Activated naive CD4-positive, alpha-beta T cell treated with anti-CD3 and anti-CD28 coated beads, Interleukin-2, amount 10 ng/mL, durations not matched to agents 7 days and 5 days (primary cell): ENCODE results near the gene SLC30A10.
"Not testable (repeated sequence)": the region's sequence is repeated elsewhere in the genome, so short reads cannot be mapped to it uniquely, and the experiment has no call there.

Experiments
- CTCF ChIA-PET: fragments of 350-600 bp; sonication (Branson Sonifier 250); formaldehyde crosslinking; loops from one replicate; lab custom pipeline; 2021; ENCODE audit warnings: antibody characterized with exemption; lab: Charles Lee
- DNase-seq: peaks from one replicate; pipeline ENCODE4 v3.0.0-alpha.2; 2020
- H3K27ac Mint-ChIP-seq: one replicate; pipeline ENCODE4 v1.8.0; 2021; ENCODE audit warnings: mild to moderate bottlenecking, moderate library complexity, mixed read lengths
- H3K27me3 Mint-ChIP-seq: one replicate; pipeline ENCODE4 v1.8.0; 2021; ENCODE audit warnings: mild to moderate bottlenecking, mixed read lengths
- H3K36me3 Mint-ChIP-seq: one replicate; pipeline ENCODE4 v1.8.0; 2021; ENCODE audit warnings: mixed read lengths
- H3K4me1 Mint-ChIP-seq: one replicate; pipeline ENCODE4 v1.8.0; 2021; ENCODE audit warnings: mixed read lengths
- H3K4me3 Mint-ChIP-seq: one replicate; pipeline ENCODE4 v1.8.0; 2021; ENCODE audit warnings: mild to moderate bottlenecking, moderate library complexity, mixed read lengths
- H3K9me3 Mint-ChIP-seq: one replicate; pipeline ENCODE4 v1.8.0; 2021; ENCODE audit warnings: mixed read lengths

Gene SLC30A10

GRCh38 chr1:219913005-219913770, 15.2 kb downstream of the SLC30A10 start:
- Mint-ChIP-seq H3K27me3 (no peaks in the 10 kb centered on the region), H3K4me3 (no peak overlapping the region), H3K27ac (no peak overlapping the region), H3K36me3 (no peaks in the 10 kb centered on the region), H3K4me1 (no peaks in the 10 kb centered on the region), H3K9me3 (no peaks in the 10 kb centered on the region)
- CTCF ChIA-PET = no interaction called here
- no peak for DNase-seq

DNA sequence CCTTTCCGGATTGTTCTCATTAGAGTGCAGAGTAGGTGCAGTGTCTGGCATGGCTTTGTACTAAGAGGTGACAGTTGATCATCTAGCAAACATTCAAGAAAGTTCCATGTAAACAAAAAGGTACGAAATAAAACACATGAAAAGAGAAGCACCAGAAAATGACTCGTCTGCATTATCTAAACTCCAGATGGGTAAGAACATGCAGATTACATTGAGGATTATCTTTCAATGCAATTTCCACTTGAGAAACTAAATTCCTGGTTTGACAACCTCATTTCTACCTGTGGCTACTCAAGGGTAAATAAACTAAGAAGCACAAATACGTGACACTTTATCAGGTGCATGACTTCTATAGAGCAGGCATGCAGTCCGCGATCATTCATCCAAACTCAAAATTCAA, 17.6 kb downstream of the SLC30A10 start:
- no peak overlapping the region for H3K27ac Mint-ChIP-seq
- no peaks in the 10 kb centered on the region for H3K36me3 Mint-ChIP-seq
- CTCF ChIA-PET = no interaction called here
- H3K9me3 Mint-ChIP-seq = no peaks in the 10 kb centered on the region
- no peak overlapping the region for H3K4me3 Mint-ChIP-seq
- no peaks in the 10 kb centered on the region for H3K27me3 Mint-ChIP-seq
- no peak for DNase-seq
- no peaks in the 10 kb centered on the region for H3K4me1 Mint-ChIP-seq

DNA sequence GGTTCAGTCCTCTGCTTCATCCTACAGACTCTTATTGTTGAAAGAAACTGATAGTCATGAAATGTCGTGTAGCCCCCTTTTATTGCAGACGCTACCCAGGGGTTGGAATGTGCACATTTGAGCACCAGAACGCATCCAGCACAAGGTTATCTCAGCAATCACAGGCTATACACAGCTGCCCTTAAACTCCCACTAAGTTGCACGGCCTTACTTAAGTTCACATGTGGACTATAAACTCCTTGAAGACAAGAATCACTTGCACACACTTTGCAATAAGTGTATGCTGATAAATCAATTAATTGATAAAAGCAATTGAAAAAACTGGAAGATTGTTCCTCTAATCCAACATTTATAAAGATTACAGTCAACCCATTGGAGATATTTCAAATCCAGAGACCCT, 18.9 kb downstream of the SLC30A10 start:
- CTCF ChIA-PET = no interaction called here
- Mint-ChIP-seq H3K4me1 (no peaks in the 10 kb centered on the region), H3K9me3 (no peaks in the 10 kb centered on the region)

GRCh38 chr1:219908170-219908569, 20.2 kb downstream of the SLC30A10 start:
- Mint-ChIP-seq H3K9me3 (no peaks in the 10 kb centered on the region), H3K4me3 (no peak overlapping the region), H3K27me3 (peaks cover 4% of the 10 kb centered on the region), H3K27ac (no peak overlapping the region), H3K36me3 (no peaks in the 10 kb centered on the region), H3K4me1 (no peaks in the 10 kb centered on the region)
- DNase-seq = no peak
- CTCF ChIA-PET = no interaction called here

More for the DNA sequence above, 18.9 kb downstream of the SLC30A10 start:
- no peaks in the 10 kb centered on the region for H3K36me3 Mint-ChIP-seq
- no peak overlapping the region for H3K27ac Mint-ChIP-seq
- H3K4me3 Mint-ChIP-seq = no peak overlapping the region
- peaks cover 4% of the 10 kb centered on the region for H3K27me3 Mint-ChIP-seq
- no peak for DNase-seq

GRCh38 chr1:219907772-219908070, 20.6 kb downstream of the SLC30A10 start:
- Mint-ChIP-seq H3K4me1 (no peaks in the 10 kb centered on the region), H3K27ac (no peak overlapping the region), H3K36me3 (no peaks in the 10 kb centered on the region), H3K4me3 (no peak overlapping the region), H3K27me3 (peaks cover 4% of the 10 kb centered on the region), H3K9me3 (no peaks in the 10 kb centered on the region)
- CTCF ChIA-PET = no interaction called here
- no peak for DNase-seq

DNA sequence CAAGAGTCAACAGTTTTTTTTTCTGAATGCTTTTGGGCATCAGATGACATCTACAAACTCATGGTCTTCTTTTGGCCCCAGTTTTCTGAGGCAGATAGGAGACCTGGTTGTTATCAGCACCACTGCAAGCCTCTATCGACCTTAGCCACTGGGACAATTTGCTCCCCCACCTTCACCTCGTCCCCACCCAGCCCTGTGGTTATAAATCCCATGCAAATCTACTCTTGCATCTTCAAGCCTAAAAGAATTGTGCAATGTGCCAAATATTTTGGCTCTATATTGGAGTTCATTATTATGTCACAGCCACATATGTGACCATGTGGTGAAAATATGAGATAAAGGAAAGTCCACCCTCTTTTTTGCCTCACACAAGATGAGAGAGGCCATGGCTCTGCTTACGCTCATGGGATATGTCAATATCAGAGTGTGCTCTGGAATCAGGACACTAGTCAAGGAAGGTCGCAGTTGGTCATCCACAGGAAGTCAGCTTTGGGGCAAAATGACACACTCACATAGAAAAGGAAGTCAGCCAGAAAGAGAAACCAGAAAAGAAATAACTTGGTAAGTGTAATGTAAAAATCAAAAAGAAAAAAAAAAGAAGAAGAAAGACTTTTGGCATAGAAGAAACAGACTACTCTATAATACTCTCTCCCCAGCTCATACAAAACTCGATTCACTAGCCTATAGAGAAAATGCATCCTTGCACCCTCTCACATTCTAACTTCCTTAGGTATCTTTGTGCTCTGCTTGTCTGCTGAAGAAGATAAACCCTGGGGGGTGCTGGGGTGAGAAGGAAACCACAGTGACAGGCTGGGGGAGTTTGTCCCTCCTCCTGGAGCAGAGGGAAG, 21.2 kb downstream of the SLC30A10 start:
- Mint-ChIP-seq H3K4me3 (no peak overlapping the region), H3K9me3 (no peaks in the 10 kb centered on the region), H3K36me3 (no peaks in the 10 kb centered on the region), H3K27me3 (peaks cover 4% of the 10 kb centered on the region), H3K27ac (no peak overlapping the region), H3K4me1 (no peaks in the 10 kb centered on the region)
- DNase-seq = no peak
- CTCF ChIA-PET = no interaction called here

GRCh38 chr1:219906565-219906923, 21.8 kb downstream of the SLC30A10 start:
- H3K27ac Mint-ChIP-seq, CTCF ChIA-PET, DNase-seq, H3K9me3 Mint-ChIP-seq, H3K4me1 Mint-ChIP-seq, H3K36me3 Mint-ChIP-seq, H3K27me3 Mint-ChIP-seq, H3K4me3 Mint-ChIP-seq: not testable (repeated sequence)

- no peaks in the 10 kb centered on the region for H3K4me1 Mint-ChIP-seq
- no peak overlapping the region for H3K4me3 Mint-ChIP-seq
- DNase-seq = no peak
- H3K27me3 Mint-ChIP-seq = peaks cover 4% of the 10 kb centered on the region
- no peak overlapping the region for H3K27ac Mint-ChIP-seq
- no peaks in the 10 kb centered on the region for H3K36me3 Mint-ChIP-seq
- H3K9me3 Mint-ChIP-seq = no peaks in the 10 kb centered on the region
- CTCF ChIA-PET = no interaction called here
Measured at GRCh38 chr1:219905524-219905923, 22.8 kb downstream of the SLC30A10 start.

GRCh38 chr1:219904934-219905333, 23.4 kb downstream of the SLC30A10 start:
- no peaks in the 10 kb centered on the region for H3K36me3 Mint-ChIP-seq
- no peaks in the 10 kb centered on the region for H3K4me1 Mint-ChIP-seq
- H3K27me3 Mint-ChIP-seq = peaks cover 4% of the 10 kb centered on the region
- no peak overlapping the region for H3K4me3 Mint-ChIP-seq
- no peaks in the 10 kb centered on the region for H3K9me3 Mint-ChIP-seq
- DNase-seq = no peak
- no peak overlapping the region for H3K27ac Mint-ChIP-seq
- CTCF ChIA-PET = no interaction called here

GRCh38 chr1:219903353-219903871, 24.9 kb downstream of the SLC30A10 start:
- Mint-ChIP-seq H3K9me3 (no peaks in the 10 kb centered on the region), H3K36me3 (no peaks in the 10 kb centered on the region), H3K27me3 (peaks cover 4% of the 10 kb centered on the region), H3K27ac (no peak overlapping the region), H3K4me1 (no peaks in the 10 kb centered on the region), H3K4me3 (no peak overlapping the region)
- CTCF ChIA-PET = no interaction called here
- no peak for DNase-seq

- CTCF ChIA-PET = no interaction called here
- no peaks in the 10 kb centered on the region for H3K36me3 Mint-ChIP-seq
- DNase-seq = no peak
- no peak overlapping the region for H3K27ac Mint-ChIP-seq
- H3K4me3 Mint-ChIP-seq = no peak overlapping the region
- peaks cover 4% of the 10 kb centered on the region for H3K27me3 Mint-ChIP-seq
- H3K4me1 Mint-ChIP-seq = no peaks in the 10 kb centered on the region
- no peaks in the 10 kb centered on the region for H3K9me3 Mint-ChIP-seq
Measured at GRCh38 chr1:219902951-219903350, 25.4 kb downstream of the SLC30A10 start.

DNA sequence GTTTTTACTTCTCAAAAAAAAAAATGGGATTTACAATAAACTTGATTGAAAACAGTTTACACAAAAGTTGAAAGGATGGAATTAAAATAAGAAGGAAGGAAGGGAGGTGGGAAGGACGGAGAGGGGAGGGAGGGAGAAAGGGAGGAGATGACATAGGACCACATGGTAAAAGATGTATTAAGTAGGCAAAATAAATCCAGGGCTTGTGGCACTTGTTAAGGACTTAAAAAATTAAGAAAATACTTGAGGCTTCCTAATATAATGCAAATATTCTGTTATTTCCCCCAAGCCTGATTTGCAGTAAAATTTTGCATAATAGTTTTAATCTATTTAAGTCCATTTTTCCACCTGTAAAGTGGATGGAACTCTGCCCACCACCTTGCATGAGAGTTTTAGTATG, 27.5 kb downstream of the SLC30A10 start:
- H3K4me3 Mint-ChIP-seq = no peak overlapping the region
- H3K27ac Mint-ChIP-seq = no peak overlapping the region
- H3K27me3 Mint-ChIP-seq = peaks cover 4% of the 10 kb centered on the region
- no peaks in the 10 kb centered on the region for H3K9me3 Mint-ChIP-seq
- DNase-seq = no peak
- CTCF ChIA-PET = no interaction called here
- no peaks in the 10 kb centered on the region for H3K4me1 Mint-ChIP-seq
- H3K36me3 Mint-ChIP-seq = no peaks in the 10 kb centered on the region

GRCh38 chr1:219900201-219900600, 28.2 kb downstream of the SLC30A10 start:
- Mint-ChIP-seq H3K27ac (no peak overlapping the region), H3K9me3 (no peaks in the 10 kb centered on the region), H3K4me1 (no peaks in the 10 kb centered on the region), H3K36me3 (no peaks in the 10 kb centered on the region), H3K4me3 (no peak overlapping the region), H3K27me3 (no peaks in the 10 kb centered on the region)
- no peak for DNase-seq
- CTCF ChIA-PET = no interaction called here

DNA sequence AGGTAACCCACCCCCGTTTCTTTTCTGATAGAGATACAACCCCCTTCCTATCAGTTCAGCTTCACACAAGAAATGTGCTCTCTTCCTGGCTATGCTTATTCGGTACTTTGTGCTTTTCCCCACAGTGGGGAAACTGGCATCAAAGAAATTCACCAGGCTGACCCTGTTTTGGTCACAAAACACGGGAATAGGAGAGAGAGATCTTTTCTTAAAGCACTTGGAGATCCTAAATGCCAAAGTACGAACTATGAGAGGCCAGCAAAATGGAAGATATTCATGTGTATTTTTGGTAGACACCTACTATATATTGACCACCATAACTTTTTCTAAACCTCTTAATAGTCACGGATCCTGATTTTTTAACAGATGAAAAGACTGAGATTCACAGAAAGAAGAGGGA, 30.0 kb downstream of the SLC30A10 start:
- CTCF ChIA-PET = no interaction called here
- H3K4me3 Mint-ChIP-seq = no peak overlapping the region

GRCh38 chr1:219897914-219898313, 30.4 kb downstream of the SLC30A10 start:
- DNase-seq = no peak
- H3K9me3 Mint-ChIP-seq = no peaks in the 10 kb centered on the region
- no peak overlapping the region for H3K27ac Mint-ChIP-seq
- no peaks in the 10 kb centered on the region for H3K36me3 Mint-ChIP-seq
- no peaks in the 10 kb centered on the region for H3K4me1 Mint-ChIP-seq
- H3K4me3 Mint-ChIP-seq = no peak overlapping the region
- no peaks in the 10 kb centered on the region for H3K27me3 Mint-ChIP-seq
- CTCF ChIA-PET = no interaction called here

More for the DNA sequence above, 30.0 kb downstream of the SLC30A10 start:
- no peak for DNase-seq
- Mint-ChIP-seq H3K27ac (no peak overlapping the region), H3K9me3 (no peaks in the 10 kb centered on the region), H3K4me1 (no peaks in the 10 kb centered on the region), H3K36me3 (no peaks in the 10 kb centered on the region), H3K27me3 (no peaks in the 10 kb centered on the region)
